Activated naive CD4-positive, alpha-beta T cell treated with Interleukin-2 at 50 U/mL for 16 hours (primary cell): ENCODE data around the gene ADAM29.
"Not testable (repeated sequence)": the region's sequence is repeated elsewhere in the genome, so short reads cannot be mapped to it uniquely, and the experiment has no call there.

Source experiments
- DNase-seq: peaks from one replicate; pipeline ENCODE4 v3.0.0-alpha.2; 2020

Gene ADAM29

DNA sequence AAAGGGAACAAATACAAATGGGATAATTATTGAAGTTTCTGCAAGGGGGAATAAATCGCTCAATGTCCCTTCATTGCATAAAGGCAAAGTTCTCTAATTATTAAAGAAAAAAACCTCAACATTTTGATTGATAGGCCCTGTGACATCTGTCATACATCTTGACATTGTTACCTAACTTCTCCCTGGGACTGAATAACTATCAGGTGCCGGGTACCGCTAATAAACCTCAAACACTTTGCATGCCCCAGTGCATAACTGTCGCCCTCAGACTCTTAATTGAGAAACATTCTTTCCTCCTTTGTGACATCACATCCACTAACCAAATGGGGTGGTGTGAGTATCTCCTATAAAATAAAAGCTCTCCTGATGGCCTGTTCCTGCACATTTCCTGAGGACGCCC is at the start of gene ADAM29:
ADAM29 (plus strand) TSS at position 301 of the 400 bp plus-strand sequence. CDS start 57,168 bp downstream, outside the sequence.
- DNase-seq = no peak

DNA sequence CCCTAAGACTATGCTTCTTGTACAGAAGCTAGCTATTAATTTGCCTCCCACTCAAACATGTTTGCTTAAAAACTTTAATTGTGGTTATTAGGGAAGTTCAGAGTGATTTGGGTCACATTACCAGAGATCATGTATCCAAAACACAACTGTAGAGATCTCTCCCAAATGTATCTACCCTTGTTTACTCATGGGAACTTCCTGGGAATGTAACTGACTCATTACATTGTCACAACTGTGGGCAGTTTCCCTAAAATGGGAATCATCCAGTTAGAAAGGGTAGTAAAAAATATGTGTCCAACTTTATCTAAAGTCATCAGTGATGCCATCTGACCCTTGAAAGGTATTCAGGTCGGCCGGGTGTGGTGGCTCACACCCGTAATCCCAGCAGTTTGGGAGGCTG is 48.8 kb upstream of the ADAM29 start:
- DNase-seq = no peak

DNA sequence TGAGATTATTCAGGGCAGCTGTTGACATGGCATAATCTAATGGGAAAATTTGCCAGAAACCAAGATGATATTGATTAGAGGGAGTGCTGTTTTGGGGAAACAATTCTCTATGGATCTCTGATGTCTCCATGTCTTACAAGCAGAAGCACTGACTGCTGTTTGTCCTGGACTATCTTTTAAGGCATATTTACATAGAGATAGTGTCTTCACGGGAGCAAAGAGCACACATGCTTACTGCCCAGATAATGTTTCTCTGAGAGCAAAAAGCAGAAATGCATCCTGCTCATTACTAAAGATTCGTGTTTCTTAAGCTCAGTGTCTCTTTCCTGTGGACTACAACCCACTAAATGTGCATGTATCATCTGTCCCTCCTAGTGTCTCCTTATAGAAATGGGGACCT is 47.8 kb upstream of the ADAM29 start:
- no peak for DNase-seq

DNA sequence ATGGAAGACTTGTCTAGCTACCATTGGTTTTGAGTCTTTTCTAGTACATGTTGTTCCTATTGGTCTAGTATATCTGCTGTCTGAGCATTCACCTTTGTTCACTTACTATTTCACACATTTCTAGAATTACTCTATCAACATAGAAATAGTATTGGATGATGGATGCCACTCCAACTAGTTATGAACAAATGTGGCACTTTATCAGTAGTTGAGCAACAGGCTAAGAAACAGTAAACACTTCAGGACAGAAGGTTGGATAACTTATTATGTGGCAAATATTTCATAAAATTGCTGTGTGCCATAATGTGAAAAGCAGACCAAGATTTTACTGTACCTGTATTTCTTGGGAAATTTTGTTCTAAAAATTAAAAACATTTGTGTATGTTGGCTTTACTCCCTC is 46.8 kb upstream of the ADAM29 start:
- no peak for DNase-seq

DNA sequence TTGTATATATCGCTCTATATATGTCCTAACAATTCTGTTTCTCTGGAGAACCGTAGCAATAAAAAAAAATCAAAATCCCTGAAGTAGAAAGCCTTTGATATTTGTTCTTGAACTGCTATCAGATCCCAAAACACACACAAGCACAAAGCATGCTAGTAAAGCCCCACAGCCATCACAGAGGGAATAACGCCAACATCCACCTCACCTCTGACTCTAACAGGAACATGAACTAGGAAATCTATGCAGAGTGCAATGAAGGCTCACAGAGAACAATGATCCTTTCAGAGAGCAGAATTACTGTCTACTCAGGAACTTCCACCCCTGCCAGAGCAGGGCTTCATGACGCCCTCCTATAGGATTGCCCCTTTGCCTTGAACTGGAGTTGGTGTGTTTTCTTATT is 45.0 kb upstream of the ADAM29 start:
- not testable (repeated sequence) for DNase-seq

DNA sequence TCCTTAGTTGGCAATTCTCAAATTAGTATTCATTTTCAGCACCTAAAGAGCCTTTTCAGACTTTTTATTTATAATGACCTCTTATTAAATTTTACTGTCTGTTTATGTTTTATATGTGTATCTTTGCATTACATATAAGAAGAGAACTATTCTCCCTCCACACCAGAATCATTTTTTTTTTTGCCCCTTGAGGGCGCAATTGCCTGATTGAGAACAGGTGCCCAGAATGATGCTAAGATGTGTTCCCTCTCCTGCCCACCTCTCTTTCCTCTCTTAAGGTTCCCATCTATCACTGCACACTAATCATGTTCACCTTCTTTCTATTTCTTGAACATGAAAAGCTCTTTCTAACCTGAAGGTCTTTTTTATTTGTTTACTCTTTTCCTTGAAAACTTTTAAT is 44.2 kb upstream of the ADAM29 start:
- no peak for DNase-seq

DNA sequence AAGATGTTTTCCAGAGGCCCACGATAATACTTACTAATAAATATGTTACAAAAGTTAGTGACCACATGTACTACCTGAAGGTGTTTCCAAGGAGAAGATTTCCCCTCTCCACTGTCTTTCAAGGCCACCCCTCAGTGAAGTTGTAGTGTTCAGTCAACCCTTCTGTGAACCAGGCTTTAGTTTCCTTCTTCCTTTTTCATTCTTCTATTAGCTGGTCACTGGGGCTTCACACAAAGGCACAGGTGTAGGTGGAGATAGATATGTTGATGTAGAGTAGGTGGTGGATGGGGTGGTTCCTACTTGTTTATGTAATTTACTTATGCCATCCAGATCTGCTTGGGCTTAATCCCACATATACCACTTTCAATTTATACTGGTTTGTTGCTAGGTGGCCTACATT is 43.3 kb upstream of the ADAM29 start:
- DNase-seq = no peak

DNA sequence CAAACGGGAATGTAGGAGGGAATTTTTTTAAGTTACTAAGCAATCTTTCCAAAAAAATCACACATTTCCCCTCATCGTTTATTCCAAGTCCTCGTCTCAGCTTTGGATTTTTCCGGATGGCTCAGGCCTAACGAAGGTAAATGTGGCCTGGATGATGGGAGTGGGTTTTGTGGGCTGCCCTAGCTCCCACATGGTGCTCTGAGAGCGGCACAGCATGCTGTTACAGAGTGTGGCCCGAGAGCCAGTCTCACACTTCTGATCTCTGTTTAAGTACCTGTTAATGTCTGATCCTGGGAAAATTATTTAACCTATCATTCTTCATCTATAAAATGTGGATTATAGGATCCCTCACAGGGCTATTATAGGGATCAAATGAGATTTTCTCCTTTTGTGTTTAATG is 38.2 kb upstream of the ADAM29 start:
- no peak for DNase-seq

DNA sequence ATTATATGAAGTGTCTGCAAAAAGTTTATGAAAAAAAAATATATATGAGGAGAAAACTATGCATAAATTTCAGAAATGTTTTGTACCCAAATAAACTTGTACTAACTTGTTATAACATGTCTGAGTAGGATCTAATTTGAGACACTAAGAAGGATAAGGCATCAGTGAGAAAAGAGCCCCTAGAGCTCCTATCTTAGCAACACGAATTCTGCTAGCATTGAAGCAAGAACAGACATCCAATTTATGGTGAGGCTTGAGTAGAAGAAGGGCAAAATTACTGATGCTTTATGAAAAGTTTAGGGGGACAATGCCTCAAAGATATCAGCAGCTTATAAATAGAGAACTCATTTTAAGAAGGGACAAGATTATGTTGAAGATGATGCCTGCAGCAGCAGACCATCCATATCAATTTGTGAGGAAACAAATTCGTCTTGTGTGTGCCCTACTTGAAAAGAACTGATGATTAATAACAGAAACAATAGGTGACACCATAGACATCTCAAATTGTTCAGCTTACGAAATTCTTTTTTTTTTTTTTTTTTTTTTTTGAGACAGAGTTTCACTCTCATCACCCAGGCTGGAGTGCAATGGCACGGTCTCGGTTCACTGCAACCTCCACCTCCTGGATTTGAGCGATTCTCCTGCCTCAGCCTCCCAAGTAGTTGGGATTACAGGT is 35.7 kb upstream of the ADAM29 start:
- no peak for DNase-seq

DNA sequence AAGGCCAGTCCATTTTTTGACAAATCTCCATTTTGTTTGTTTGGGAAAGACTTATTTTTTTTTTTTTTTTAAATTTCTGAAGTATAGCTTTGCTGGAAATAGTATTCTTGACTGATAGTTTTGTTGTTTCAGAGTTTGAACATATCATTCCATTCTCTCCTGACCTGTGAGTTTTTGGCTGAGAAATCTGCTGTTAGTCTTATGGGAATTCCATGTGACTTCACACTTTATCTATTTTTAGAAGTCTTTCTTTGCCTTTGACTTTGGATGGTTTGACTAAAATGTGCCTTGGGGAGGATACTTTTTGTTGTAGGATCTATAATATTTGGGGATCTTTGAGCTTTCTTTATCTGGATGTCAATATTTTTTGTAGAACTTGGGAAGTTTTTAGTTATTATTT is 10.7 kb upstream of the ADAM29 start:
- no peak for DNase-seq

DNA sequence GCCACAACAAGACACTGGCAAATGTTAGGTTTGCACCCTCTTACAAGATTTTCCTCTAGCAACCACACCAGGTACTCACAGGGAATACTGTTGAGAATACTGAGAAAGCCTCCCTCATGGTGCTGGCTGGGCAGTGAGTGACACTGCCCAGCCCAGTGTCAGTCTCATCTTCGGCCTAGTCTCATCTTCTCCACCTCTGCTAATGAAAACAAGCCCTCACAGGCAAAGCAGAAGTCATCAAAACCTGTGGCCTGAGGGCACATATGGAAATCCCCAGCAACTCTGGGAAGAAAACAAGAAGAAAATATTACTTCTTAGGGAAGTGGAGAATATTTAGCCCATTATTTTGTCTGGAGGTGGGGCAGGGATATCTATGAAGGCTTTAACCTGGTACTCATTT is 7.9 kb upstream of the ADAM29 start:
- no peak for DNase-seq

DNA sequence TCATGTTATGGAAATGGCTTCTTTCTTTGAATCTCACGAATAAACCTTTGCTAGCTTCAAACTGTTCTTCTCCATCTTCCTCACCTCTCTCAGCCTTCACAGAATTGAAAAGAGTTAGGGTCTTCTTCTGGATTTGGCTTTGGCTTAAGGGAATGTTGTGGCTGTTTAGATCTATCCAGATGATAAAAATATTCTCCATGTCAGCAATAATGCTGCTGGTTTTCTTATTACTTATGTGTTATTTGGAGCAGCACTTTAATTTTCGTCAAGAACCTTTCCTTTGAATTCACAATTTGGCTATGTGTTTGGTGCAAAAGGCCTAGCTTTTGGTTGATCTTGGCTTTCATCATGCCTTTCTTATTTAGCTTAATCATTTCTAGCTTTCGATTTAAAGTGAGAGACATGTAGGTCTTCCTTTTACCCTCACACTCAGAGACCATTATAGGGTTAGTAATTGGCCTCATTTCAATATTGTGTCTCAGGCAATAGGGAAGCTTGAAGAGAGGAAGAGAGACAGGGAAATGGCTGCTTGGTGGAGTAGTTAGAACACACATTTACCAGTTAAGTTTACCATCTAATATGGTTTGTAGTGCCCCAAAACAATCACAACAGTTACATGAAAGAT is 5.1 kb upstream of the ADAM29 start:
- no peak for DNase-seq

DNA sequence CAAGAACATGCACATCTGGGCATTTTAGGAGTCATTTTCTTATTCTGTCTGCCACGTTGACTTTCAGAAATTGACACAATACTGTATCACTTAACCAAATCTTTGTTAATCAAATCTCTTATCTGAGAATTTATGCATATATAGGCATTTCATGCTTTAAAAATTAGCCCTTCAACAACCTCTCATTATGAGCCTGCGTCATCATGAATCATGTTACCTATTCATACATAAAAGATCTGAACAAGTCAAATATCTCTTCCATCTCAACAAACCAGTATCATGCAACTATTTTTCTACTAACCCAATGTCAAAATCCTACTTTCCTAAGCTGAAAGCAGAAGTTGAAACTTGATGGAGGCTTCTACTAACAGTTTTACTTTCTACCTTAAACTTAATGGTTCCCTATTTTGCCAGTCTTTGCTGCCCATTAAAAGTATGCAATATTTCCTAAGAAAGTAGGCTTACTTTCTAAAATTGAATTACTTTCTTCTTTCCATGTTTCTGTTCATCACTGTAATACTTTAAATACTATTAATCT is 1.8 kb downstream of the ADAM29 start:
- DNase-seq = no peak

DNA sequence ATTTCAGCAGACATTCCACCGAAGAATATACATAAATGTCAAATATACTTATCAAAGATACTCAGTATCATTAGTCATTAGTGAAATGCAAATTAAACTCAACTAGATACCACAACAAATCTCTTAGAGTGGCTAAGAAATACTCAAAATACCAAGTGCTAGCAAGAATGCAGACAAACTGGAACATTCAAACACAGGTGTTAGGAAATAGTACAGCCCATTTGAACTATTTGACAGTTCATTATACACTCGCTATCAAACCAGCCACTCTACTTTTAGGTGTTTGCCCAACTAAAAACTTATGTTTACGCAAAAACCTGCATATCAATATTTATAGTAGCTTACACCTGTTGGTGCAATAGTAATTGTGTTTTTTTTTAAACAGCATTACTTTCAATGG is 8.8 kb downstream of the ADAM29 start:
- DNase-seq = no peak

DNA sequence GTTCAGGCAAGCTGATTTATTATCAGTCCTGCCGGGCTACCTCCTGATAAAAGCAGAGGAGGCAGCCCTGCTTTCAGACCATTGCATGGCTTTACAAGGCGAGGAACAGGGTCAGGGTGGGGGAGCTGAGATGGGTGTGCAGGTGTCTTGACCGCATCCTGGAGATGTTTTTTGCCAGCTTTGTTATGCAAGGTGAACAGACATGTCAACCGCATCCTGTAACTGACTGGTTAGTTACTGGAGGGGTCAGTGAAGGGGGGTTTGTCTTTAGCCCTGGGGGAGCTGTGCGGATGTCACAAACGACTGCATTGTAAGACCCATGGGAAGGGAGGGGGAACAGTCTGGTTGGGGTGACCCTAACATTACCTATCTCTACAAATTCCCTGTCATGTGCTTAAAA is 10.0 kb downstream of the ADAM29 start:
- no peak for DNase-seq

DNA sequence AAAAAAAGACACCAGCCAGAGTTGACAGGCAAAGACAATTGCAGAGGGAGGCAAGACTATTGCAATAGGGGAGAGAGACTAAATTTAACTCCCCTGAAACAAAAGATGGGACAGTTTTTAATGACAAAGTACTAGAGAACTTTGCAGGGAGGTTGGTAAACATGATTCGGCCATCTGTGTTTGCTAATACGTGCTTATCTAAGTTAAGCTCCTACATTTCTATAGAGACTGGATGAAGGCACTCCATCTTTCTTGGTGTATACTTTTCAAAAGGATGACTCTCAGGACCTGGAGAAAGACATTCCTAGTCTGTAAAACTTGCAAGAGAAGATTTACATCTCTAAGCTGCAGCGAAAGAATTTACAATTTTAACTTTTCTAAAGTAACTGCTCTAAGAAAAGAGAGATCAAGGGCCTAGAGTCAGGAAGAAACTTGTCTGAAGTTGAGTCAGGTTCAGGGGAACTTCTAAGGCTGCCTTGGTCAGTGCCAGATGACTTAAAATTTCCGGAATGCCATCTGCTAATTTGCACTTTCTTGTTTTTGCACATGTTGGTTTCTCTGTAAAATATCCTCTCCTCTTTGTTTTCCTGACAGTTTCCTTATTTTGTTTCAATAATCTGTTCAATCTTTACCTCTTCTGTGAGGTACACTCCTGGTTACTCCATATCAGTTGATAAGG is 10.6 kb downstream of the ADAM29 start:
- DNase-seq = no peak

DNA sequence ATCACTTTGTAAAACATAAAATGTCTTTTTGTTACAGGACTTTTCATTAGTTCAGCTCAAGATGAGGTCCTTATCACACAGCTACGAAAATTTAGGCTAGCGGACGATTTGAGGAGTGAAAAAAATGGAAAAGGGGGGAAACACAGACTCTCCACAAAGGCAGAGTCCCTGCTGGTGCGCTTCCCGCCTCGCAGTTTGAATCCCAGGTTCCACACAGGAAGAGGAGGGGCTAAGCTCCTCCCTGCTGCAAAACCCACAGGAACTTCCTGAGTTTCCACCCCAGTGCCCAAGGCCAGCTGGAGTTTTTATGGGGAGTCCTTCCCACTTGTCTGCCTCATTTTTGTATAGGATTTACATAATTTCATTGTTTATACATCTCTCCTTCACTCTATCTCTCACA is 11.2 kb downstream of the ADAM29 start:
- no peak for DNase-seq

DNA sequence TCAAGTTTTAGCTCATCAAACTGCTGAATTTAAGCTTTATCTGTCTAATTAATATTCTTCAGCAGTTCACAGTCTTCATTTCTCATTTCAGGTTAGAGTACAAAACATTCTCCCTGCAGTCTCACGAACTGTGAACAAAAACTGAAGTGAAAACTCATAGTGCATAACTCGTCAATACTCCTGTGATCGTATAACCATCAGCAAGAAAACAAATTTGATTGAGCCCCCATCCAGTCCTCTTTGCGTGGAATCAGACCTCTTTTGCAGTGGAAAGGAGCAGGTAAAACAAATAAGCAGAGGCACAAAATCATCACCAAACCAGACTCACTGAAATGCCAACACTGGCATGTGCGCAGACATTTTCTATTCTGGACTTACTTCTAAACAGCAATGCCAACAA is 12.7 kb downstream of the ADAM29 start:
- DNase-seq = no peak

DNA sequence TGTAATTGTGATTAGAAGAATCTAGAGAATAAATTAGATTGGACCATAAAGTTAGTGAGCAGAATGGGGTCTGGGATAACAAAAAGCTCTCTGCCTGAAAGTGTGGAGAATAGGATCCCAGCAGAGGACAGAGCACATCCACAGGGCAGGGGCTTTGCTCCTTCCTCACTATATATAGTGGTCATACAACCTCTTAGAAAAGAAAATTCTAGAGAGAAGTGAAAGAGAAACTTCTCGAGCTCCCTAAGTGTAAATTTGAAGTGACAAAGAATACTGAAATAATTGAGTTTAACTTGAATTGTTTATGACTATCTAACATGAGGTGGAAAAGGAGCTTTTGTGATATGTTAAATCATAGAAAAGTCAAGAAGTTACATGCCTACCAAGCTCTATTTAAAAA is 14.9 kb downstream of the ADAM29 start:
- no peak for DNase-seq

DNA sequence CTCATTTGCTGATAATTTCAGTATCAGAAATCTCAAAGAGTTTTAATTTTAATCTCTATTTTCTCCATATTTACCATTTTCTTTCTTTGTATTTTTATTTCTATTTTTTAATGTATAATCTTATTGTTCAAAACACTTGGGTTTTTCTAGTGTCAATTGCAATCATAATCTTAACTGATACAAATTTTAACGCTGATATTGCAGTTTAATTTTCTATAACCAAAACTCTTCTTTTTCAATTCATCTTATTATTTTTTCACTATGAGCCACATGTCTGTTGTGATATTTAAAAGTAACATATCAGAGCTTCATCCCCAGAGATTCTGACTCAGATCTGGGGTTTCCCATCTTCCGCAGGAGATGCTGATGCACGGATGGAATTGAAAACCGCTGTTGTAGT is 16.2 kb downstream of the ADAM29 start:
- no peak for DNase-seq

DNA sequence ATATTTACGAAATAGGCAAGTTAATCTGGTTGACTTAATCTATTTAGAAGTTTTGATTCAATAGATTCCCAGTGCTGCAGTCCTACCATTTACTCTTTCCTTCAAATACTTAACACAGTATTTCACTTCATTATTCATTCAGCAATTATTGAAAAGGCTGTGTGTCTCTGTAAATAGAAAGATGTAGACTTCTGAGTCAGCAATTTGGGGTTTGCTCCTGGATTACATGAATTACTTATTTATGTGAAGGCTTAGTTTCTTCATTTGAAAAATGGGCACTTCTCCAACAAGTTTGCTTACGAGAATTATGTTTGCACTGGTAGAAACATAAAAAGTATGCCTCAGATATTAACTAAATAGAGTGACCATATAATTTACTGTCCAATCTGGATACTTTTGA is 17.4 kb downstream of the ADAM29 start:
- no peak for DNase-seq

DNA sequence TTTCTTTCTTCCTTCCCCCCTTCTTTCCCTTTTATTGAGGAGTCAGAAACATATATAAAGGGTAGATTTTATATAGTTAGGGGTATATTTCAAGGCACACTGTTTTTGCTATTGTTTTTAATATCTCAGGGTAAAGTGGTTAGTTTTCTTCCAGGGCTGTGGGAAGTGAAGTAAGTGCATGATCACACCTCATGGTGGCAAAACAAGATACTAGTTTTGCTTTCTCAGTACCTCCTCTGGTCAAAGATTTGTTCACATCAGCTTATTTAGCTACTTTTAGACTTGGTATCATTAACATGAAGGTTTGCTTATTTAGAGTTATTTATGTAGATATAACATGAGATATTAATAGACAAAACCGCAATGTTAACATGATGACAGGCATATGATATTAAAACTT is 21.8 kb downstream of the ADAM29 start:
- no peak for DNase-seq

DNA sequence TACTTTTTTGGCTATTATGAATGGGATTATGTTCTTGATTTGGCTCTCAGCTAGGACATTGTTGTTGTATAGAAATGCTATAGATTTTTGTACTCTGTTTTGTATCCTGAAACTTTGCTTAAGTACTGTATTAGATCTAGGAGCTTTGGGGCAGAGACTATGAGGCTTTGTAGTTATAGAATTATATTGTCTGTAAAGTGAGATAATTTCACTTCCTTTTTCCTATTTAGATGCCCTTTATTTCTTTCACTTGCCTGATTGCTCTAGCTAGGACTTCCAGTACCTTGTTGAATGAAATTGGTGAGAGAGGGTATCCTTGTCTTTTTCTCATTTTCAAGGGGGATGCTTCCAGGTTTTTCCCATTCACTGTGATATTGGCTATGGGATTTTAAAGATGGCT is 28.1 kb downstream of the ADAM29 start:
- no peak for DNase-seq

DNA sequence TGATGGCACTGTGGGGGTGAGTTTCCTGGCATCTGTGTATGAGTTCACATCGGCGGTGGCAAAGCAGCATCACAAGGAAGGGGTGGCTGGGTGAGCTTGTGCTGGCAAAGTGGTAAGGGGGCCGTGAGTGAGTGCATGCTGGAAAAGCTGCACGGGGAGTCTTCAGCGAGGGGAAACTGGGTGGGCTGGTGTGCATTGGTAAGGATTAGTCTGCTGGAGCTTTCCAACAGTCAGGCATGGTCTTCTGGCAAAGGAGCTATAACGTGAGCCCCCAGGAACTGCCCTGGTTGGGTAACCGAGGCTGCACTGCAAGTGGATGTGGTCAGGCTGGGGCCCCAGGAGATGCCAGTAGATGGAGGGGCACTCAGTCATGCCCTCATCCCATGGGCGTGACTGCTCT is 30.7 kb downstream of the ADAM29 start:
- DNase-seq = no peak
